GM21526 (cell line): ENCODE results near the gene MAP3K10.
"Not testable (repeated sequence)": the region's sequence is repeated elsewhere in the genome, so short reads cannot be mapped to it uniquely, and the experiment has no call there.

Source experiments
- ATAC-seq: cut with Tn5 transposase; IDR thresholded peaks from one replicate; pipeline ENCODE4 v1.9.1; 2021; ENCODE audit warnings: moderate library complexity; ENCODE audit not compliant: unreplicated experiment, low FRiP score

MAP3K10 gene

GRCh38 chr19:40190891-40191835, at the start of gene MAP3K10:
TSS of gene MAP3K10 (plus strand) at chr19:40191426. CDS start at chr19:40192032, 606 bp downstream.
- peak; percentile 75 for ATAC-seq

DNA sequence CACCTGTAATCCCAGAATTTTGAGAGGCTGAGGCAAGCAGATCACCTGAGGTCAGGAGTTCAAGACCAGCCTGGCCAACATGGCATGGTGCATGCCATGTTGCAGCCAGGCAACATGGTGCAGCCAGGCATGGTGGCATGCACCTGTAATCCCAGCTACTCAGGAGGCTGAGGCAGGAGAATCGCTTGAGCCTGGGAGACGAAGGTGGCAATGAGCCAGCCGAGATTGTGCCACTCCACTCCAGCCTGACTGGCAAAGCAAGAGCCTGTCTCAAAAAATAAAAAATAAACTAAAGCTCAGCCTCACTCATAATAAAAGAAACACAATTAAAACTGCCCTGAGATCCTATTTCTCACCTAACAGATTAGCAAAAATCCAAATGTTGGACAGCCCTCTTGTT, 49.7 kb upstream of the MAP3K10 start:
- no peak for ATAC-seq

GRCh38 chr19:40143612-40144011, 47.6 kb upstream of the MAP3K10 start:
- no peak for ATAC-seq

- no peak for ATAC-seq
These were observed 47.1 kb upstream of the MAP3K10 start for GRCh38 chr19:40144151-40144550.

DNA sequence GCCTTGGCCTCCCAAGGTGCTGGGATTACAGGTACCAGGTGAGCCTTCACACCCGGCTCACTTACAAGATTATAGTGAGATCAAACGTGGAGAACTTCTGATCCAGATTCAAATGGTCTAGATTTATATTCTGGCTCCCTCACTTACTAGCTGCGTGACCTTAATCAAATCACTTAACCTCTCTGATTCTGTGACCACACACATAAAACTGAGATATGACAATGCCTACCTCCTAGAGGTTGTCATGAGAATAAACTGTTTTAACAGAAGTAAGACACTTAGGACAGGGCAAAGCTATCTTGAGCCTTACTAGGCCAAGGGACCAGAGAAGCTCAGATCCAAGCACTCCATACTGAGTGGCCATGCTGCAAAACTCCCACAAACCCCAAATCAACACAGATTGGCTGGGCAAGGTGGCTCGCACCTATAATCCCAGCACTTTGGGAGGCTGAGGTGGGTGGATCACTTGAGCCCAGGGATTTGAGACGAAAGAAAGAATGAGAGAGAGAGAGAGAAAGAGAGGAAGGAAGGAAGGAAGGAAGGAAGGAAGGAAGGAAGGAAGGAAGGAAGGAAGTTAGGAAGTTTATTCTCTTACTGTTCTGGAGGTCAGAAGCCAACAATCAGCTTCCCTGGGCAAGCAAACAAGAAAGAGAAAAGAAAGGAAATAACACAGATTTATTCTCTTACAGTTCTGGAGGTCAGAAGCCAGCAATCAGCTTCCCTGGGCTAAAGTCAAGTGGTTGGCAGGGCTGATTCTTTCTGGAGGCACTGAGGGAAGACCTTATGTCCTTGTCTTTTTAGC, 46.1 kb upstream of the MAP3K10 start:
- ATAC-seq = no peak

GRCh38 chr19:40145749-40146029, 45.5 kb upstream of the MAP3K10 start:
- not testable (repeated sequence) for ATAC-seq

- no peak for ATAC-seq
These were observed 43.9 kb upstream of the MAP3K10 start for GRCh38 chr19:40147338-40147692.

DNA sequence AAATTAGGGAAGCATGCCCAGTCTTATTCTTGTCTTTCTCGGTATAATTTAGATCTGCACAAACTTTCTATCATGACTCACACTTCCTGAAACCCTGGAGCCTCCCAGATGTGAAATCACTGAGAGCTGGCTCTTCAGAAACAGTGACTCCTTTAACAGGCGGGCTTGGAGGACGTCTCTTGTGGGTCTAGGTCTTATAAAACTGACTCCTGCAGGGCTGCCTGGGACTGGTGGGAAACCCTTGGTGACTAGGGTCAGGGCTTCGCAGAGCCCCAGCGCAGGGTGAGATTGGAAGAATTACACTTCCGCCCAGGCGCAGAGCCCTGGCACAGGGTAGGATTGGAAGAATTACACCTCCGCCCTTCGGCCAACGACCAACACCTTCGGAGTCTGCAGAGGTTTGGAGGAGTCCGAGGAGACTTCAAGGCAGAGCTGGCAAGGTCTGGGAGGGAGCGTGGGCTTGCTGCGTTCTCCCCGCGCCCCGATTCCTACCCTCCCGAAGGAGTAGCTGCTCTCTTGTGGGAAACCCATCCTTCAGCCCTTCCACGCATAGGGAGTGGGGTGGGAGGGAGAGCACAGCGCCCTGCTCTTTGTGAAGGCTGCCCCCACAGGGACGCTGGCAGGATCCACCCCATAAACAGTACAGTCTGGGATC, 43.4 kb upstream of the MAP3K10 start:
- no peak for ATAC-seq

DNA sequence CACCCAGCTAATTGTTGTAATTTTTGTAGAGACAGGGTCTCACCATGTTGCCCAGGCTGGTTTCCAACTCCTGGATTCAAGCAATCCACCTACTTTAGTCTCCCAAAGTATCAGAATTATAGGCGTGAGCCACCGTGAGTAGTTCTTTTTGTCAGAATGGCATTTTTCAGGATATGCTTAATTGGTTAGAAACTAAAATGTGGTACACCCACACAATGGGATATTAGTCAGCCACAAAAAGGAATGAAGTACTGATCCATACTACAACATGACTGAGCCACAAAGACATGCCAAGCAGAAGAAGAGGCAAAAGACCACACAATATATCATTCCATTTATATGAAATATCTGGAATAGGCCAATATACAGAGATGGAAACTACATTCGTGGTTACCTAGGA, 41.7 kb upstream of the MAP3K10 start:
- no peak for ATAC-seq

DNA sequence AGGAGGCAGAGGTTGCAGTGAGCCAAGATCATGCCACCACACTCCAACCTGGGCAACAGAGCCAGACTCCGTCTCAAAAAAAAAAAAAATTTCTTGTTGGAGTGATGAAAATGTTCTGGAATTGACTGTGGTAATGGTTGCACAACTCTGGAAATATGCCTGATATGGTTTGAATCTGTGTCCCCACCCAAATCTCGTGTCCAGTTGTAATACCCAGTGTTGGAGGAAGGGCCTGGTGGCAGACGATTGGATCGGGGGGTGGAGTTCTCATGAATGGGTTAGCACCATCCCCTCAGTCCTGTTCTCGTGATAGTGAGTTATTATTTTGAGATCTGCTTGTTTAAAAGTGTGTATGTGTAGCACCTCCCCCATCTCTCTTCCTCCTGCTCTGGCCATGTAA, 41.1 kb upstream of the MAP3K10 start:
- ATAC-seq = no peak

GRCh38 chr19:40154121-40154680, 37.0 kb upstream of the MAP3K10 start:
- no peak for ATAC-seq

DNA sequence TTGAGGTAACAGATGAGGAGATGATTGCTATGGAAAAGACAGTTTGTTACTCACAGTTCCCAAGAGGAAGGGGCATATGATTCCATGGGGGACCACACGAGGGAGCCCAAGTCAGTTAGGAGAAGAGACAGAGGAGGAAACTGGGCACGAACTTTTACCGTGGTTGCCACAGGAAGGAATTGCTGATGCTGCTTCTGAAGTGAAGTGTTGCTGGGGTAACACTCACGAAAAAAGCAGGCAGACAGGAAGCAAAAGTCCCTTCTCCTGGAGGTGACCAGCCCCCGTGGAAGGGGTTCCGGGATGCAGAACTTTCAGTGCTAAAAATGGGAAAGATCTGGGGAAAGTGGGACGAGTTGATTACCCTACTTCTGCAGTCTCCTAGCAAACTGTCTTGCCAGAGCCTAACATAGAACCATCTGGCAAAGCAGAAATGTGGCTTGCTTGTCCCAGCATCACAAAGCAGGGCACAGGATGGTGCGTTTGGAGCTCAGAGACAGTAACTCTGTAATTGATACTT, 35.4 kb upstream of the MAP3K10 start:
- ATAC-seq = no peak

DNA sequence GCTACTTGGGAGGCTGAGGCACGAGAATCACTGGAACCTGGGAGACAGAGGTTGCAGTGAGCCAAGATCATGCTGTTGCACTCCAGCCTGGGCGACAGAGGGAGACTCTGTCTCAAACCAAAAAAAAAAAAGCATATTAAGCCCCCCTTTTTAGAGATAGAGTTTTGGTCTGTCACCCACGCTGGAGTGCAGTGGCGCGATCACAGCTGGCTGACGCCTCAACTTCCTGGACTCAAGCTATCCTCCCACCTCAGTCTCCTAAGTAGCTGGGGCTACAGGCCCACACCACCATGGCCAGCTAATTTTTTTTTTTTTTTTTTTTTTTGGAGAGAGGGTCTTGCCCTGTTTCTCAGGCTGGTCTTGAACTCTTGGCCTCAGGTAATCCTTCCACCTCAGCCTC, 34.2 kb upstream of the MAP3K10 start:
- no peak for ATAC-seq

DNA sequence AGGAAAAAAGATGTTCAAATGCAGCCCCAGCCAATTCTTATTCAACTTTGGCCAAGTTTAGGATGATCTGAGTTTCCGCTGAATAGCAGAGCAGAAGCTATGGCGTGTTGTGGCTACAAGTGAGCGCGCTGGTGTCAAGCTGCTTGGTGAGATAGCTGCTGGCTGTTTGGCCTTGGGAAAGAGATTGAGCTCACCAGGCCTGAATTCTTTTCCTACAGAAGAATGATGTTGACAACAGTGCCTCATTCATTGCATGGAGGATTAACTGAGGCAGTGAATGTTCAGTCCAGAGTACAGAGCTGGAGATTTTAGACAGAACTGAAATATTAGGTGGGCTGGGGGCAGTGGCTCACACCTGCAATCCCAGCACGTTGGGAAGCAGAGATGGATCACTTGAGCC, 31.5 kb upstream of the MAP3K10 start:
- ATAC-seq = no peak

- ATAC-seq = no peak
These were observed 29.1 kb upstream of the MAP3K10 start for GRCh38 chr19:40162104-40162503.

DNA sequence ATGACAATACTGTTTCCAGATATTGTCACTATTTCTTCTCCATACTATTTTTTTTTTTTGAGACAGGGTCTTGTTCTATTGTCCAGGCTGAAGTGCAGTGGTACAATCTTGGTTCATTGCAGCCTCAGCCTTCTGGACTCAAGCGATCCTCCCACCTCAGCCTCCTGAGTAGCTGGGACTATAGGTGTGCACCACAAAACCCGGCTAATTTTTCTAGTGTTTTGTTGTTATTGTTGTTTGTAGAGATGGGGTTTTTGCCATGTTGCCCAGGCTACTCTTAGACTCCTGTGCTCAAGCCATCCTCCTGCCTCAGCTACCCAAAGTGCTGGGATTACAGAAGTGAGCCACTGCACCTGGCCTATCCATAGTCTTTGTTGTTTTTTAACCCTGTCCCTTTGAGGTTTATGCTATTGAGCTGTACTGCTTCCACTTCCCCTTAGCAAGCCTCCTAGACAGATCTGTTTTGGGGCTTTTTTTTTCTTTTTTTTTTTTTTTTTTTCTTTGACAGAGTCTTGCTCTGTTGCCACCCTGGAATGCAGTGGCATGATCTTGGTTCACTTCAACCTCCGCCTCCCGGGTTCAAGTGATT, 27.6 kb upstream of the MAP3K10 start:
- no peak for ATAC-seq

- no peak for ATAC-seq
These were observed 25.8 kb upstream of the MAP3K10 start for GRCh38 chr19:40165362-40165937.

DNA sequence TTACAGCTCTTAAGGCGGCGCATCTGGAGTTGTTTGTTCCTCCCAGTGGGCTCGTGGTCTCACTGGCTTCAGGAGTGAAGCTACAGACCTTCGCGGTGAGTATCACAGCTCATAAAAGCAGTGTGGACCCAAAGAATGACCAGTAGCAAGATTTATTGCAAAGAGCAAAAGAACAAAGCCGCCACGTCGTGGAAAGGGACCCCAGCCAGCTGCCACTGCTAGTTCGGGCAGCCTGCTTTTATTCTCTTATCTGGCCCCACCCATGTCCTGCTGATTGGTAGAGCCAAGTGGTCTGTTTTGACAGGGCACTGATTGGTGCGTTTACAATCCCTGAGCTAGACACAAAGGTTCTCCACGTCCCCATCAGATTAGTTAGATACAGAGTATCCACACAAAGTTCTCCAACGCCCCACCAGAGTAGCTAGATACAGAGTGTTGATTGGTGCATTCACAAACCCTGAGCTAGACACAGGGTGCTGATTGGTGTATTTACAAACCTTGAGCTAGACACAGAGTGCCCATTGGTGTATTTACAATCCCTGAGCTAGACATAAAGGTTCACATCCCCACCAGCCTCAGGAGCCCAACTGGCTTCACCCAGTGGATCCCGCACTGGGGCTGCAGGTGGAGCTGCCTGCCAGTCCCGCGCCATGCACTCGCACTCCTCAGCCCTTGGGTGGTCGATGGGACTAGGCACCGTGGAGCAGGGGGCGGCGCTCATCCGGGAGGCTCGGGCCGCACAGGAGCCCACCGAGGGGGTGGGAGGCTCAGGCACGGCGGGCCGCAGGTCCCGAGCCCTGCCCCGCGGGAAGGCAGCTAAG, 21.5 kb upstream of the MAP3K10 start:
- not testable (repeated sequence) for ATAC-seq

DNA sequence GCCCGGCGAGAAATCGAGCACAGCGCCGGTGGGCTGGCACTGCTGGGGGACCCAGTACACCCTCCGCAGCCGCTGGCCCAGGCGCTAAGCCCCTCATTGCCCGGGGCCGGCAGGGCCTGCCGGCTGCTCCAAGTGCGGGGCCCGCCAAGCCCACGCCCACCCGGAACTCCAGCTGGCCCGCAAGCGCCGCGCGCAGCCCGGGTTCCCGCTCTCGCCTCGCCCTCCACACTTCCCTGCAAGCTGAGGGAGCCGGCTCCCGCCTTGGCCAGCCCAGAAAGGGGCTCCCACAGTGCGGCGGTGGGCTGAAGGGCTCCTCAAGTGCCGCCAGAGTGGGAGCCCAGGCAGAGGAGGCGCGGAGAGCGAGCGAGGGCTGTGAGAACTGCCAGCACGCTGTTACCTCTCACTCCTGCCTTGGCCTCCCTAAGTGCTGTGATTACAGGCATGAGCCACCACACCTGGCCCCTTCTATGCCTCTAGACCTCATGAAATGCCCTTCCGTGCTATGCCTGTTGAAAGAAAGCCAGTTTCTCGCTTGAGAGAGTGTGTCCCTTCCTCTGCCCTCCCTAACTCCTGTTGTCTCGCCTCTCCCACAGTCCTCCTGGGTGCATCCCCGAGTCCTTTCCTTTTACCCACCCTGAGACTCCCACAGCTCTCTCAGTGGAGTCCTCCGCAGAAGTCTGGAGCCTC, 20.8 kb upstream of the MAP3K10 start:
- not testable (repeated sequence) for ATAC-seq
